Natural killer cell (primary cell): Measurements from ENCODE around the gene KIDINS220. TPM values are rescaled to one million over a fixed set of nuclear protein-coding genes. Genes with fewer than 3 reads are reported as not detected.

Experiments used
- ATAC-seq, 3 donors: fragments of 150-1000 bp in 2 of 3; fragments of 200-7000 bp in 1 of 3; cut with Tn5 transposase; 1 replicate in 1 of 3; 2 replicates in 2 of 3; pipeline ENCODE4 v1.10.0; 2021; ENCODE audit warnings: mild to moderate bottlenecking in 2 of 3, moderate library complexity in 2 of 3
- DNase-seq, 2 donors: peaks; one replicate each; pipeline versions ENCODE4 v3.0.0 to v3.0.0-alpha.2; 2013 to 2021; ENCODE audit warnings: mixed read lengths in 1 of 2
- H3K27ac ChIP-seq: one replicate; pipeline ENCODE4 v1.5.1; 2013; ENCODE audit warnings: mild to moderate bottlenecking, low read length
- H3K27me3 ChIP-seq: one replicate; pipeline ENCODE4 v1.6.1; 2013; ENCODE audit warnings: low read length; ENCODE audit not compliant: control insufficient read depth, insufficient read depth
- H3K36me3 ChIP-seq: one replicate; pipeline ENCODE4 v1.6.1; 2013; ENCODE audit warnings: low read length; ENCODE audit not compliant: control insufficient read depth, insufficient read depth
- H3K4me1 ChIP-seq: one replicate; pipeline ENCODE4 v1.6.1; 2013; ENCODE audit warnings: low read length; ENCODE audit not compliant: control insufficient read depth, insufficient read depth
- H3K4me3 ChIP-seq: one replicate; pipeline ENCODE4 v1.5.1; 2013; ENCODE audit warnings: low read length
- H3K9me3 ChIP-seq: one replicate; pipeline ENCODE4 v1.6.1; 2013; ENCODE audit warnings: low read length; ENCODE audit not compliant: control insufficient read depth, insufficient read depth
- H3K27ac Mint-ChIP-seq, 2 donors: one replicate each; pipeline ENCODE4 v1.8.0; 2022; ENCODE audit warnings: mild to moderate bottlenecking in 2 of 2, mixed read lengths in 2 of 2, moderate library complexity in 1 of 2
- H3K27me3 Mint-ChIP-seq, 2 donors: one replicate each; pipeline ENCODE4 v1.8.0; 2022; ENCODE audit warnings: low read depth in 2 of 2, mixed read lengths in 2 of 2
- H3K36me3 Mint-ChIP-seq: one replicate; pipeline ENCODE4 v1.8.0; 2022; ENCODE audit warnings: mixed read lengths
- H3K4me1 Mint-ChIP-seq, 2 donors: one replicate each; pipeline ENCODE4 v1.8.0; 2022; ENCODE audit warnings: mixed read lengths in 2 of 2
- H3K4me3 Mint-ChIP-seq: one replicate; pipeline ENCODE4 v1.8.0; 2022; ENCODE audit warnings: mild to moderate bottlenecking, moderate library complexity, mixed read lengths
- H3K9me3 Mint-ChIP-seq, 2 donors: one replicate each; pipeline ENCODE4 v1.8.0; 2022; ENCODE audit warnings: mixed read lengths in 2 of 2
- WGBS: methylation state at CpG from one replicate; pipeline ENCODE4 v1.1.7; 2013; ENCODE audit warnings: missing lambda C conversion rate; ENCODE audit not compliant: insufficient coverage; 5-methylcytosine and 5-hydroxymethylcytosine counted together
- intact Hi-C: fragments of 100-400 bp; cut with micrococcal nuclease; formaldehyde crosslinking; loops from one replicate; pipeline ENCODE4 v1.14.2; 2022
- total RNA-seq, 4 donors: library from RNA; stranded (reverse); fragments of 120-200 nt in 1 of 4; gene quantifications; one replicate each; pipeline versions ENCODE4 v1.2.3 to v1.2.4, GENCODE V29; 2013 to 2022
- TF ChIP-seq, protein P1 (sequence below): fragments of 200-600 bp; IDR thresholded peaks from one replicate; pipeline ENCODE4 v1.8.0; 2022; ENCODE audit warnings: antibody characterized with exemption

KIDINS220 gene
- total RNA-seq, 3 donors from 2014 or later (not counting 1 experiment from before 2014, with no cell fraction given) = 54.1 to 84.2 (median 71.5) TPM

DNA sequence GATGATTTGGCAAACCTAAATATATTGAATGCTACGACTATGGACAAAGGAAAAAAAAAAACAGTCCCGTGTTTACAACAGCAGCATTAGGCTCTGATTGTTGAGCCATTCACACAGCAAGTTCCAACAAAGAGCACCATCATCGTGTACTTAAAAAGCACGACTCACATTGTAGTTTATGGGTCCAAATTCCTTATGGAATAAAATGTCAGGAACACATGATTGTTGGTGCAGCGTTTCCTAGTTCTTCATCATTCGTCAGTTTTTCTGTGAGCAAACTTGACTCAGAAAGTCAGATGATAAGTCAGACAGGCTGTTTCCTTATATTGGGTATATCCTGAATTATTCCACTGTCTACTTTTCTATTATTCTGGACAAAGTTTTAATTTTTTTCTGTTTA is 10.0 kb upstream of the KIDINS220 start:
- H3K4me3 Mint-ChIP-seq = no peak overlapping the region
- Histone ChIP-seq H3K9me3 (no peaks in the 10 kb centered on the region), H3K27ac (no peak overlapping the region), H3K36me3 (no peaks in the 10 kb centered on the region), H3K4me1 (no peaks in the 10 kb centered on the region), H3K27me3 (peaks cover 3% of the 10 kb centered on the region), H3K4me3 (no peak overlapping the region)
- 91% methylated on average over 6 of the region's 6 CpGs for WGBS
- intact Hi-C loops = no loop called here
- no peaks in the 10 kb centered on the region for H3K9me3 Mint-ChIP-seq
- ATAC-seq (no peak), DNase-seq (no peak)
- no peaks in the 10 kb centered on the region for H3K36me3 Mint-ChIP-seq
- no peak overlapping the region for H3K27ac Mint-ChIP-seq
- peaks cover 14 to 30% of the 10 kb centered on the region in 2 donors for H3K27me3 Mint-ChIP-seq
- H3K4me1 Mint-ChIP-seq = no peaks in the 10 kb centered on the region
- TF ChIP-seq, protein P1, sequence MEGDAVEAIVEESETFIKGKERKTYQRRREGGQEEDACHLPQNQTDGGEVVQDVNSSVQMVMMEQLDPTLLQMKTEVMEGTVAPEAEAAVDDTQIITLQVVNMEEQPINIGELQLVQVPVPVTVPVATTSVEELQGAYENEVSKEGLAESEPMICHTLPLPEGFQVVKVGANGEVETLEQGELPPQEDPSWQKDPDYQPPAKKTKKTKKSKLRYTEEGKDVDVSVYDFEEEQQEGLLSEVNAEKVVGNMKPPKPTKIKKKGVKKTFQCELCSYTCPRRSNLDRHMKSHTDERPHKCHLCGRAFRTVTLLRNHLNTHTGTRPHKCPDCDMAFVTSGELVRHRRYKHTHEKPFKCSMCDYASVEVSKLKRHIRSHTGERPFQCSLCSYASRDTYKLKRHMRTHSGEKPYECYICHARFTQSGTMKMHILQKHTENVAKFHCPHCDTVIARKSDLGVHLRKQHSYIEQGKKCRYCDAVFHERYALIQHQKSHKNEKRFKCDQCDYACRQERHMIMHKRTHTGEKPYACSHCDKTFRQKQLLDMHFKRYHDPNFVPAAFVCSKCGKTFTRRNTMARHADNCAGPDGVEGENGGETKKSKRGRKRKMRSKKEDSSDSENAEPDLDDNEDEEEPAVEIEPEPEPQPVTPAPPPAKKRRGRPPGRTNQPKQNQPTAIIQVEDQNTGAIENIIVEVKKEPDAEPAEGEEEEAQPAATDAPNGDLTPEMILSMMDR = no peak

DNA sequence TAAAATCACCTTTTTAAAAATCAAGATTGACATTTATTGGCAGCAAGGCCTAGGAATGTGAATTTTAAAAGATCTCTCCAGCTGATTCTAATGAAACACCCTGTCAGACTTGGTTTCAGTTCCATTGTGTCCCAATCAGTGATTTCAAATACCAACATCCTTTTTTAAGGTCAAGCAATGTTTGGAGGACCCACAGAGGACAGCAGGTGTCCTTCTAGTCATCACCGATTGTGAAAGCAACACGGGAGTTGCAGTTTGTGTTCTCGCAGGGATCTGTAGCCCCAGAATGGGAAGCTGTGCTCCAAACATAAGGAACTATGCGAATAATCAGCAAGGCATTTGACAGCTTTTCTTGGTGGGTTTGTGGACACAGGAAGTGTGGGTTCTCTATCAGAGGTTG is 4.5 kb upstream of the KIDINS220 start:
- no peak for ATAC-seq
- Histone ChIP-seq H3K36me3 (no peaks in the 10 kb centered on the region), H3K27me3 (peaks cover 3% of the 10 kb centered on the region), H3K9me3 (no peaks in the 10 kb centered on the region), H3K27ac (no peak overlapping the region), H3K4me3 (no peak overlapping the region), H3K4me1 (peaks cover 5% of the 10 kb centered on the region)
- Mint-ChIP-seq H3K27ac (no peak overlapping the region), H3K27me3 (peaks cover 20 to 30% of the 10 kb centered on the region in 2 donors), H3K4me1 (peaks cover 0 to 10% of the 10 kb centered on the region in 2 donors), H3K4me3 (no peak overlapping the region), H3K9me3 (no peaks in the 10 kb centered on the region), H3K36me3 (no peaks in the 10 kb centered on the region)
- TF ChIP-seq, protein P1 = no peak
- no peak for DNase-seq
- intact Hi-C loops = no loop called here
- whole genome bisulfite sequencing = 91% methylated on average over 4 of the region's 4 CpGs

DNA sequence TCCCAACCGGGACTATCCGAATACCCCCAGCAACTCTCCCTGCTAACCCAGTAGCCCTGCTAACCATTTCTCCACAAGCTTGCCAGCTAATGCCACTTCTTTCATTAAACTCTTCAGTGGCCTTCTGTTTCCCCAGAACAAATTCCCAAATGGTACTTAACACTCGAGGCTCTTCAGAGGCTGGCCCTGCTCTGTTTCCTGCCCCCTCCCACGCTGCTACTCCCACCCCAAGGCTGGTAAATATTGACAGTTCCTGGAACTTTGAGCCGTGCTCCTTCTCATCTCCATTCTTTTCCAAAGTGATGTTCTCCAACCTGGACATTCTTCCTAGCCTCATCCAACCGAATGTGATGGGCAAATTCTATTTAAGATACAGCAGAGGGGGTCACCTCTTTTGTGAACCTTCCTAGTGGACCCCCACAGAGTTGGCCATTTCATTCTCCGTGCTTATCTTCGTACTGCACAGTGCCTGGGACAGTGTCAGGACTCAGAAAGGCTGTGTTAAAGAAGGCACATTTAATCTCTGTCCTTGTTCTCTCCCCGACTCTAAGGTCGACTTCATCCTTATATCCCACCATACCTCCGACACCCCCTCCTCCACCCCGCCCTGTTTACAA is 3.2 kb upstream of the KIDINS220 start:
- Mint-ChIP-seq H3K4me3 (peak overlapping the region; percentile 23), H3K4me1 (peaks cover 12 to 21% of the 10 kb centered on the region in 2 donors), H3K9me3 (no peaks in the 10 kb centered on the region), H3K36me3 (no peaks in the 10 kb centered on the region), H3K27me3 (peaks cover 8 to 20% of the 10 kb centered on the region in 2 donors), H3K27ac (no peak overlapping the region)
- TF ChIP-seq, protein P1 = no peak
- 87% methylated on average over 9 of the region's 12 CpGs for WGBS
- H3K36me3 ChIP-seq = no peaks in the 10 kb centered on the region
- H3K27me3 ChIP-seq = peaks cover 3% of the 10 kb centered on the region
- no peaks in the 10 kb centered on the region for H3K9me3 ChIP-seq
- ATAC-seq = no peak
- H3K4me1 ChIP-seq = peaks cover 16% of the 10 kb centered on the region
- H3K4me3 ChIP-seq = no peak overlapping the region
- no peak for DNase-seq
- intact Hi-C loops = no loop called here
- no peak overlapping the region for H3K27ac ChIP-seq
